ENCODE results near the gene TUB.

The TUB gene

GRCh38 chr11:8080674-8081590, at the start of gene TUB:
Gene TUB, plus strand, starts transcription at chr11:8081211. Its CDS starts 300 bp downstream, at chr11:8081511.
- no peak for DNase-seq (ENCODE audit: low spot score)
- TF ChIP-seq CTCF (IDR thresholded peaks at IDR 0.05; ENCODE audit: poor library complexity, severe bottlenecking) = no peak
- no peaks in the 10 kb centered on the region for H3K4me1 ChIP-seq (ENCODE audit: insufficient read depth, poor library complexity, severe bottlenecking)
- H3K27me3 ChIP-seq (ENCODE audit: insufficient read depth, poor library complexity, severe bottlenecking) = no peaks in the 10 kb centered on the region
- H3K27ac ChIP-seq (ENCODE audit: poor library complexity, severe bottlenecking) = no peak within 1 kb of the TSS
- H3K4me3 ChIP-seq (ENCODE audit: severe bottlenecking) = peak within 1 kb of the TSS; percentile 77
- ATAC-seq (ENCODE audit: low read depth) = peak; percentile 48
- no peaks in the 10 kb centered on the region for H3K9me3 ChIP-seq (ENCODE audit: severe bottlenecking)
- H3K36me3 ChIP-seq (ENCODE audit: low read depth) = no peaks in the 10 kb centered on the region

- ATAC-seq (ENCODE audit: low read depth) (no peak), DNase-seq (ENCODE audit: low spot score) (no peak)
- Histone ChIP-seq H3K27me3 (ENCODE audit: insufficient read depth, poor library complexity, severe bottlenecking) (no peaks in the 10 kb centered on the region), H3K27ac (ENCODE audit: poor library complexity, severe bottlenecking) (no peak overlapping the region), H3K4me1 (ENCODE audit: insufficient read depth, poor library complexity, severe bottlenecking) (no peaks in the 10 kb centered on the region), H3K9me3 (ENCODE audit: severe bottlenecking) (no peaks in the 10 kb centered on the region), H3K4me3 (ENCODE audit: severe bottlenecking) (no peak overlapping the region), H3K36me3 (ENCODE audit: low read depth) (no peaks in the 10 kb centered on the region)
- no peak for TF ChIP-seq CTCF (IDR thresholded peaks at IDR 0.05; ENCODE audit: poor library complexity, severe bottlenecking)
These were observed 49.5 kb upstream of the TUB start for GRCh38 chr11:8031248-8032115.

- Histone ChIP-seq H3K36me3 (ENCODE audit: low read depth) (no peaks in the 10 kb centered on the region), H3K9me3 (ENCODE audit: severe bottlenecking) (no peaks in the 10 kb centered on the region), H3K4me3 (ENCODE audit: severe bottlenecking) (no peak overlapping the region), H3K27ac (ENCODE audit: poor library complexity, severe bottlenecking) (no peak overlapping the region), H3K27me3 (ENCODE audit: insufficient read depth, poor library complexity, severe bottlenecking) (no peaks in the 10 kb centered on the region), H3K4me1 (ENCODE audit: insufficient read depth, poor library complexity, severe bottlenecking) (no peaks in the 10 kb centered on the region)
- ATAC-seq (ENCODE audit: low read depth) (no peak), DNase-seq (ENCODE audit: low spot score) (no peak)
- no peak for TF ChIP-seq CTCF (IDR thresholded peaks at IDR 0.05; ENCODE audit: poor library complexity, severe bottlenecking)
These were observed 48.9 kb upstream of the TUB start for GRCh38 chr11:8032122-8032521.

- ATAC-seq (ENCODE audit: low read depth) (no peak), DNase-seq (ENCODE audit: low spot score) (no peak)
- TF ChIP-seq CTCF (IDR thresholded peaks at IDR 0.05; ENCODE audit: poor library complexity, severe bottlenecking) = no peak
- Histone ChIP-seq H3K27ac (ENCODE audit: poor library complexity, severe bottlenecking) (no peak overlapping the region), H3K4me1 (ENCODE audit: insufficient read depth, poor library complexity, severe bottlenecking) (no peaks in the 10 kb centered on the region), H3K36me3 (ENCODE audit: low read depth) (no peaks in the 10 kb centered on the region), H3K9me3 (ENCODE audit: severe bottlenecking) (no peaks in the 10 kb centered on the region), H3K27me3 (ENCODE audit: insufficient read depth, poor library complexity, severe bottlenecking) (no peaks in the 10 kb centered on the region), H3K4me3 (ENCODE audit: severe bottlenecking) (no peak overlapping the region)
These were observed 48.3 kb upstream of the TUB start for GRCh38 chr11:8032576-8033304.

All from RWPE2 (cell line).